Activated CD4-positive, CD25-positive, alpha-beta regulatory T cell (primary cell): ENCODE data around the gene COL6A3.

Experiments
- DNase-seq, 4 experiments: peaks; one replicate each; lab custom pipeline; 2025; lab: John Stamatoyannopoulos, UW

COL6A3 gene

GRCh38 chr2:237345891-237346640 is 67.9 kb downstream of the COL6A3 start:
- no peak for DNase-seq

- DNase-seq: no peak
Observed at GRCh38 chr2:237345411-237345810, 68.6 kb downstream of the COL6A3 start.

- DNase-seq: no peak
Observed at GRCh38 chr2:237344942-237345341, 69.0 kb downstream of the COL6A3 start.

GRCh38 chr2:237343993-237344392 is 70.0 kb downstream of the COL6A3 start:
- no peak for DNase-seq

GRCh38 chr2:237341872-237342271 is 72.1 kb downstream of the COL6A3 start:
- DNase-seq: no peak

GRCh38 chr2:237337586-237337985 is 76.4 kb downstream of the COL6A3 start:
- no peak for DNase-seq

- no peak for DNase-seq
Observed at GRCh38 chr2:237336131-237336530, 77.8 kb downstream of the COL6A3 start.

- no peak for DNase-seq
Observed at GRCh38 chr2:237333748-237334147, 80.2 kb downstream of the COL6A3 start.

GRCh38 chr2:237330541-237330940 is 83.4 kb downstream of the COL6A3 start:
- no peak for DNase-seq

- no peak for DNase-seq
Observed at GRCh38 chr2:237327175-237327950, 86.6 kb downstream of the COL6A3 start.

GRCh38 chr2:237326266-237327171 is 87.4 kb downstream of the COL6A3 start:
- no peak for DNase-seq

- DNase-seq: no peak
Observed at GRCh38 chr2:237324837-237325236, 89.1 kb downstream of the COL6A3 start.

- DNase-seq: no peak
Observed at GRCh38 chr2:237324405-237324831, 89.5 kb downstream of the COL6A3 start.

GRCh38 chr2:237323656-237324055 is 90.3 kb downstream of the COL6A3 start:
- DNase-seq: no peak

- no peak for DNase-seq
Observed at GRCh38 chr2:237322564-237322963, 91.4 kb downstream of the COL6A3 start.

GRCh38 chr2:237321746-237322145 is 92.2 kb downstream of the COL6A3 start:
- no peak for DNase-seq

GRCh38 chr2:237320801-237321560 is 93.0 kb downstream of the COL6A3 start:
- no peak for DNase-seq

- DNase-seq: no peak
Observed at GRCh38 chr2:237319887-237320286, 94.1 kb downstream of the COL6A3 start.

GRCh38 chr2:237319086-237319820 is 94.7 kb downstream of the COL6A3 start:
- no peak for DNase-seq

- DNase-seq: no peak
Observed at GRCh38 chr2:237316339-237316738, 97.6 kb downstream of the COL6A3 start.

- no peak for DNase-seq
Observed at GRCh38 chr2:237315829-237316225, 98.1 kb downstream of the COL6A3 start.
